Measurements from ENCODE around the gene LAMC2. TPM values are rescaled to one million over a fixed set of nuclear protein-coding genes. Genes with fewer than 3 reads are reported as not detected.
A peak's percentile ranks its signal among the peaks of the same experiment; 100 is the strongest.

LAMC2 gene
- total RNA-seq, 4 donors from 2014 or later: 9.4 to 17.4 (median 15.9) TPM

DNA sequence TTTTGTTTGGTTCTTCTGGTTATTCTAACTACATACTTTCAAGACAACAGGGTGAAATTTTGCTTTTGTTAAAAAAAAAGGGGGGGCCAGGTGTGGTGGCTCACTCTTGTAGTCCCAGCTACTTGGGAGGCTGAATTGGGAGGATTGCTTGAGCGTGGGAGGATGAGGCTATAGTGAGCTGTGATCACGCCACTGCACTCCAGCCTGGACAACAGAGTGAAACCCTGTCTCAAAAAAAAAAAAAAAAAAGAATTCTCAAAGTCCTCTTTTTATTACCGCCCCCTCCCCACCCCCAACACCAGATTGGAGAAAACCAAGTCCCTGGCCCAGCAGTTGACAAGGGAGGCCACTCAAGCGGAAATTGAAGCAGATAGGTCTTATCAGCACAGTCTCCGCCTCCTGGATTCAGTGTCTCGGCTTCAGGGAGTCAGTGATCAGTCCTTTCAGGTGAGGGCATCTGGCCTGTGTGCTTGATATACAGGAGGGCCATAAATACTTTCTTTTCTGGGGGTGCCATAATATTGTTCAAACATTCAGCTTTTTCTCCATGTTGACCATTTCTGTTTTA lies 50.2 kb downstream of the LAMC2 start:
- peaks cover 0 to 15% (median 0%) of the 10 kb centered on the region in 3 donors for H3K36me3 ChIP-seq
- intact Hi-C loops (cut with DNase I): no loop called here

DNA sequence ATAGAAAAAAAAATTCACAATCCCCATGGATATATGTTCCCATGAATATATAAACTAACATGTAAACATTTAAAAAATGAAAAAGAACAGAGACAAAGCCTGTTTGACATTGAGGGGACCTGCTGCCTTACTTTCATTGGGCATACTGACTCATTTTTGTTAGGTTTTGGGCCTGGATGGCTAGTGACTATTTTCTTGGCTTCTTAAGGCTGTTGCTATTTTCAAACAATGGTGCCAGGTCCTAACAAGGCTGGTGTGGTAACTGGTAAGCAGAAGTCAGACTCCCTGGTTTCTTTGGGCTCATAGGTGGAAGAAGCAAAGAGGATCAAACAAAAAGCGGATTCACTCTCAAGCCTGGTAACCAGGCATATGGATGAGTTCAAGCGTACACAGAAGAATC lies 51.0 kb downstream of the LAMC2 start:
- 93 to 98% methylated on average over 2 of the region's 2 CpGs for WGBS, 2 donors
- H3K4me3 ChIP-seq: no peak overlapping the region
- no peak overlapping the region for H3K27ac ChIP-seq
- no peaks in the 10 kb centered on the region for H3K27me3 ChIP-seq
- H3K9me3 ChIP-seq: no peaks in the 10 kb centered on the region
- H3K4me1 ChIP-seq: peaks cover 12 to 41% (median 21%) of the 10 kb centered on the region in 3 donors
- peaks cover 0 to 15% (median 0%) of the 10 kb centered on the region in 3 donors for H3K36me3 ChIP-seq
- no peak for DNase-seq
- TF ChIP-seq, protein P1, sequence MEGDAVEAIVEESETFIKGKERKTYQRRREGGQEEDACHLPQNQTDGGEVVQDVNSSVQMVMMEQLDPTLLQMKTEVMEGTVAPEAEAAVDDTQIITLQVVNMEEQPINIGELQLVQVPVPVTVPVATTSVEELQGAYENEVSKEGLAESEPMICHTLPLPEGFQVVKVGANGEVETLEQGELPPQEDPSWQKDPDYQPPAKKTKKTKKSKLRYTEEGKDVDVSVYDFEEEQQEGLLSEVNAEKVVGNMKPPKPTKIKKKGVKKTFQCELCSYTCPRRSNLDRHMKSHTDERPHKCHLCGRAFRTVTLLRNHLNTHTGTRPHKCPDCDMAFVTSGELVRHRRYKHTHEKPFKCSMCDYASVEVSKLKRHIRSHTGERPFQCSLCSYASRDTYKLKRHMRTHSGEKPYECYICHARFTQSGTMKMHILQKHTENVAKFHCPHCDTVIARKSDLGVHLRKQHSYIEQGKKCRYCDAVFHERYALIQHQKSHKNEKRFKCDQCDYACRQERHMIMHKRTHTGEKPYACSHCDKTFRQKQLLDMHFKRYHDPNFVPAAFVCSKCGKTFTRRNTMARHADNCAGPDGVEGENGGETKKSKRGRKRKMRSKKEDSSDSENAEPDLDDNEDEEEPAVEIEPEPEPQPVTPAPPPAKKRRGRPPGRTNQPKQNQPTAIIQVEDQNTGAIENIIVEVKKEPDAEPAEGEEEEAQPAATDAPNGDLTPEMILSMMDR (IDR thresholded peaks at IDR 0.05): no peak
- intact Hi-C loops (cut with DNase I): no loop called here

More for the DNA sequence above, 50.2 kb downstream of the LAMC2 start:
- Histone ChIP-seq H3K4me3 (no peak overlapping the region), H3K9me3 (no peaks in the 10 kb centered on the region), H3K4me1 (peaks cover 12 to 49% (median 21%) of the 10 kb centered on the region in 3 donors), H3K27me3 (no peaks in the 10 kb centered on the region), H3K27ac (peak overlapping the region in 1 of 4 donors; percentile 86)
- WGBS, 2 donors: 91 to 96% methylated on average over 6 of the region's 6 CpGs
- DNase-seq: no peak
- TF ChIP-seq POLR2A (IDR thresholded peaks at IDR 0.05): no peak
- TF ChIP-seq, protein P1 (IDR thresholded peaks at IDR 0.05): no peak

DNA sequence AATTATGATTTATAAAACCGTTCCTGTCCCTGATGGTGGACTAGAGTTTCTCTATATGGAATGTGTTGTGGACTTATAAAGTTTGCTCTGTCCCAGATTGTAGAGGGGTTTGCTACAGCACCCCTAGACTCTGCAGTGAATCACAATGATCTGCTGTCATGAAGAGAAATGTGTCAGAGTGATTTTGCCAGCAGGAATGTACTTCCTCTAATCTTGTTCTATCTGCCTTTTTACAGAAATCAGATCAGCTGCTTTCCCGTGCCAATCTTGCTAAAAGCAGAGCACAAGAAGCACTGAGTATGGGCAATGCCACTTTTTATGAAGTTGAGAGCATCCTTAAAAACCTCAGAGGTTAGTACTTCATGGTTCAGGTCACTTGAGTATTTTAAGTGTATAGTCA lies 52.0 kb downstream of the LAMC2 start:
- no peak for DNase-seq
- peaks cover 12 to 34% (median 19%) of the 10 kb centered on the region in 3 donors for H3K4me1 ChIP-seq
- intact Hi-C loops (cut with DNase I): no loop called here
- no peaks in the 10 kb centered on the region for H3K27me3 ChIP-seq
- H3K9me3 ChIP-seq: no peaks in the 10 kb centered on the region
- no peak overlapping the region for H3K4me3 ChIP-seq
- peaks cover 0 to 18% (median 0%) of the 10 kb centered on the region in 3 donors for H3K36me3 ChIP-seq
- TF ChIP-seq POLR2A (IDR thresholded peaks at IDR 0.05): no peak
- TF ChIP-seq, protein P1 (IDR thresholded peaks at IDR 0.05): no peak
- 64 to 73% methylated on average over 2 of the region's 2 CpGs for WGBS, 2 donors
- no peak overlapping the region for H3K27ac ChIP-seq

DNA sequence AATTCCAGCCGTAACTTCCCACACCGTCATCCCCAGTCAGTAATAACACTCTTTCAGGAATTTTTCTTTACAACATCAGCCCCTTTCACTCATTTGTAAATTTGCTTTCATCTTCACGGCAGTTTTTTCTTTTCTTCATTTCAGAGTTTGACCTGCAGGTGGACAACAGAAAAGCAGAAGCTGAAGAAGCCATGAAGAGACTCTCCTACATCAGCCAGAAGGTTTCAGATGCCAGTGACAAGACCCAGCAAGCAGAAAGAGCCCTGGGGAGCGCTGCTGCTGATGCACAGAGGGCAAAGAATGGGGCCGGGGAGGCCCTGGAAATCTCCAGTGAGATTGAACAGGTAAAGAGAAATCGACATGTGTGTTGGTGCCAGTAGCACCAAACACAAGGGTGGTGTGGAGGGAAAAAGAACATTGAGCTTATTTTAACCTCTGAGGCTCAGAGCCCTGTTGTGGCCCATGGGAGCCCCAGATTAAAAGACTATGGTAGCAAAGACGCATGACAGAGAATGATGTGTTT lies 53.2 kb downstream of the LAMC2 start:
- 81% methylated on average over 6 to 7 of the region's 7 CpGs for WGBS, 2 donors
- intact Hi-C loops (cut with DNase I): no loop called here
- Histone ChIP-seq H3K9me3 (no peaks in the 10 kb centered on the region), H3K4me3 (no peak overlapping the region), H3K36me3 (peaks cover 0 to 25% (median 0%) of the 10 kb centered on the region in 3 donors), H3K27me3 (no peaks in the 10 kb centered on the region), H3K4me1 (peaks cover 7 to 31% (median 18%) of the 10 kb centered on the region in 3 donors), H3K27ac (peak overlapping the region in 3 of 4 donors; percentile 64 to 79 (median 79))
- DNase-seq: no peak
- TF ChIP-seq POLR2A (IDR thresholded peaks at IDR 0.05): no peak
- TF ChIP-seq, protein P1 (IDR thresholded peaks at IDR 0.05): no peak

DNA sequence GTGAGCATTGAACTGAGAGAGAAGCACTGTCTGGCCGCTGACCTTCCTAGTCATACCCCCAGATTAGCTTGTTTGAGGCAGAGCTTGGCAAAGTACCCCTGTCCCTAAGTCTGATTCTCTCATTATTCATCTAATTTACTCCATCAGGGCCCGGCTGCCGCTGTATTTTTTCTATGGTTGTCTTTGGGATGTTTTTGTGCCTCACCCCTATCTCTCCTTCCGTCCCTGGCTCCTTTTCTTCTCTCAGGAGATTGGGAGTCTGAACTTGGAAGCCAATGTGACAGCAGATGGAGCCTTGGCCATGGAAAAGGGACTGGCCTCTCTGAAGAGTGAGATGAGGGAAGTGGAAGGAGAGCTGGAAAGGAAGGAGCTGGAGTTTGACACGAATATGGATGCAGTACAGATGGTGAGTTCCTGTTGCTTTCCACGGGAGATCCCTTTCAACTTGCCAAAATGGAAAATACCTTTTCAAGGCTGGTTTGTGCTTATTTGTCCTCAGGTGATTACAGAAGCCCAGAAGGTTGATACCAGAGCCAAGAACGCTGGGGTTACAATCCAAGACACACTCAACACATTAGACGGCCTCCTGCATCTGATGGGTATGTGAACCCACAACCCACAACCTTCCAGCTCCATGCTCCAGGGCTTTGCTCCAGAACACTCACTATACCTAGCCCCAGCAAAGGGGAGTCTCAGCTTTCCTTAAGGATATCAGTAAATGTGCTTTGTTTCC lies 53.9 kb downstream of the LAMC2 start:
- Histone ChIP-seq H3K27me3 (no peaks in the 10 kb centered on the region), H3K36me3 (peaks cover 0 to 25% (median 0%) of the 10 kb centered on the region in 3 donors), H3K9me3 (no peaks in the 10 kb centered on the region), H3K4me1 (peaks cover 3 to 24% (median 12%) of the 10 kb centered on the region in 3 donors), H3K27ac (peak overlapping the region in 3 of 4 donors; percentile 64 to 79 (median 79)), H3K4me3 (no peak overlapping the region)
- intact Hi-C loops (cut with DNase I): no loop called here
- no peak for TF ChIP-seq POLR2A (IDR thresholded peaks at IDR 0.05)
- TF ChIP-seq, protein P1 (IDR thresholded peaks at IDR 0.05): no peak
- no peak for DNase-seq
- 74 to 78% methylated on average over 8 of the region's 8 CpGs for WGBS, 2 donors

Measured in esophagus squamous epithelium (tissue), 5 donors.